A673 (cell line): Measurements from ENCODE around the gene STXBP5L.

Experiments
- CTCF ChIP-seq: fragments of 300-800, 200-600 bp; sonication (generic); conservative IDR thresholded peaks from 2 replicates; pipeline ENCODE4 v1.5.1; 2017; ENCODE audit warnings: low read depth, mild to moderate bottlenecking, antibody characterized with exemption, low read length, moderate library complexity, mixed read lengths
- EZH2 ChIP-seq: fragments of 200-600 bp; sonication (generic); IDR thresholded peaks from 2 replicates; pipeline ENCODE4 v1.6.1; 2017; ENCODE audit warnings: borderline replicate concordance, low read depth, mild to moderate bottlenecking, mixed read lengths, antibody characterized with exemption, low read length; ENCODE audit not compliant: poor library complexity, severe bottlenecking

- TF ChIP-seq CTCF = no peak
- no peak for TF ChIP-seq EZH2
Measured at GRCh38 chr3:121436641-121437040, 528.6 kb downstream of the STXBP5L start.
